CD14-positive monocyte (primary cell): ENCODE data around the gene SLC16A11. TPM values are rescaled to one million over a fixed set of nuclear protein-coding genes. Genes with fewer than 3 reads are reported as not detected.
"Not testable (repeated sequence)": the region's sequence is repeated elsewhere in the genome, so short reads cannot be mapped to it uniquely, and the experiment has no call there.

ENCODE experiments used
- DNase-seq, 3 donors: peaks; one replicate each; pipeline ENCODE4 v3.0.0-alpha.2; 2011 to 2022
- H2AFZ ChIP-seq: 2 replicates; pipeline ENCODE4 v1.6.0; 2012; ENCODE audit warnings: mild to moderate bottlenecking, low read depth, low read length, inconsistent platforms; ENCODE audit not compliant: insufficient read depth, poor library complexity, severe bottlenecking
- H3K27ac ChIP-seq, 2 donors: 1 replicate in 1 of 2; 2 replicates in 1 of 2; pipeline ENCODE4 v1.5.1; 2012 to 2013; ENCODE audit warnings: low read length in 2 of 2, control low read depth in 1 of 2, inconsistent platforms in 1 of 2, low read depth in 1 of 2, mild to moderate bottlenecking in 1 of 2
- H3K27me3 ChIP-seq, 2 donors: one replicate each; pipeline versions ENCODE4 v1.6.0 to v1.6.1; 2011 to 2013; ENCODE audit warnings: low read length in 2 of 2; ENCODE audit not compliant: control insufficient read depth in 2 of 2, insufficient read depth in 2 of 2
- H3K36me3 ChIP-seq, 2 donors: replicated peaks in 1 of 2; 1 replicate in 1 of 2; 2 replicates in 1 of 2; pipeline versions ENCODE4 v1.5.1 to v1.6.1; 2012 to 2013; ENCODE audit warnings: low read length in 2 of 2, control low read depth in 1 of 2, inconsistent platforms in 1 of 2, mild to moderate bottlenecking in 1 of 2; ENCODE audit not compliant: insufficient read depth in 2 of 2, control insufficient read depth in 1 of 2
- H3K4me1 ChIP-seq, 2 donors: 1 replicate in 1 of 2; 2 replicates in 1 of 2; pipeline versions ENCODE4 v1.5.1 to v1.6.1; 2012 to 2013; ENCODE audit warnings: low read length in 2 of 2, control low read depth in 1 of 2, inconsistent platforms in 1 of 2, mild to moderate bottlenecking in 1 of 2, moderate library complexity in 1 of 2; ENCODE audit not compliant: insufficient read depth in 2 of 2, control insufficient read depth in 1 of 2
- H3K4me2 ChIP-seq: replicated peaks from 2 replicates; pipeline ENCODE3; 2012; ENCODE audit warnings: low read length, moderate library complexity, mild to moderate bottlenecking; ENCODE audit not compliant: poor library complexity, severe bottlenecking; ENCODE audit errors: extremely low read depth
- H3K4me3 ChIP-seq, 3 experiments: fragments of 200-600 bp in 1 of 3; sonication (generic) in 1 of 3; replicated peaks in 1 of 3; 1 replicate in 2 of 3; 2 replicates in 1 of 3; pipeline ENCODE4 v1.5.1; 2011 to 2013; ENCODE audit warnings: low read length in 3 of 3, mild to moderate bottlenecking in 3 of 3, control low read depth in 2 of 3, low read depth in 2 of 3, inconsistent platforms in 1 of 3, moderate library complexity in 1 of 3
- H3K79me2 ChIP-seq: 2 replicates; pipeline ENCODE4 v1.6.0; 2012; ENCODE audit warnings: mild to moderate bottlenecking, control low read depth, inconsistent platforms, low read length, moderate library complexity; ENCODE audit not compliant: insufficient read depth
- H3K9ac ChIP-seq: 2 replicates; pipeline ENCODE4 v1.6.0; 2017; ENCODE audit warnings: low read length, mild to moderate bottlenecking; ENCODE audit not compliant: insufficient read depth, poor library complexity, severe bottlenecking
- H3K9me3 ChIP-seq, 2 donors: replicated peaks in 1 of 2; 1 replicate in 1 of 2; 2 replicates in 1 of 2; pipeline versions ENCODE4 v1.5.1 to v1.6.1; 2012 to 2013; ENCODE audit warnings: low read length in 2 of 2, control low read depth in 1 of 2; ENCODE audit not compliant: control insufficient read depth in 1 of 2, insufficient read depth in 1 of 2
- H4K20me1 ChIP-seq: 2 replicates; pipeline ENCODE4 v1.6.0; 2012; ENCODE audit warnings: mild to moderate bottlenecking, low read length, control low read depth, moderate library complexity; ENCODE audit not compliant: insufficient read depth
- H3K27ac Mint-ChIP-seq, 7 donors: one replicate each; pipeline ENCODE4 v1.8.0; 2020; ENCODE audit warnings: mild to moderate bottlenecking in 7 of 7, mixed read lengths in 7 of 7, moderate library complexity in 6 of 7, inconsistent platforms in 2 of 7
- H3K27me3 Mint-ChIP-seq, 3 donors: one replicate each; pipeline ENCODE4 v1.8.0; 2021 to 2022; ENCODE audit warnings: low read depth in 3 of 3, mild to moderate bottlenecking in 3 of 3, mixed read lengths in 3 of 3, moderate library complexity in 3 of 3, inconsistent platforms in 1 of 3
- H3K36me3 Mint-ChIP-seq, 2 donors: one replicate each; pipeline ENCODE4 v1.8.0; 2020; ENCODE audit warnings: mixed read lengths in 2 of 2, inconsistent platforms in 1 of 2, mild to moderate bottlenecking in 1 of 2
- H3K4me1 Mint-ChIP-seq: one replicate; pipeline ENCODE4 v1.8.0; 2020; ENCODE audit warnings: mild to moderate bottlenecking, mixed read lengths
- H3K4me3 Mint-ChIP-seq, 2 donors: one replicate each; pipeline ENCODE4 v1.8.0; 2020; ENCODE audit warnings: mild to moderate bottlenecking in 2 of 2, mixed read lengths in 2 of 2, moderate library complexity in 1 of 2
- H3K9me3 Mint-ChIP-seq, 7 donors: one replicate each; pipeline ENCODE4 v1.8.0; 2020 to 2022; ENCODE audit warnings: mixed read lengths in 7 of 7, mild to moderate bottlenecking in 6 of 7, moderate library complexity in 6 of 7, inconsistent platforms in 2 of 7
- WGBS: methylation state at CpG from one replicate; pipeline ENCODE4 v1.1.5; 2013; ENCODE audit warnings: missing lambda C conversion rate; ENCODE audit not compliant: insufficient coverage; 5-methylcytosine and 5-hydroxymethylcytosine counted together
- intact Hi-C, 2 donors: fragments of 100-400 bp; cut with micrococcal nuclease; formaldehyde crosslinking; loops; one replicate each; pipeline versions ENCODE4 v1.15.0 to v1.15.1; 2023
- polyA plus RNA-seq, 3 donors: library from polyadenylated mRNA; depleted of rRNA in 1 of 3; unstranded in 2 of 3; stranded (reverse) in 1 of 3; fragments of 300-500 nt in 2 of 3; fragments of >200 nt in 1 of 3; fragmentation: Illumina TruSeq in 2 of 3; gene quantifications; 1 replicate in 2 of 3; 2 replicates in 1 of 3; pipeline ENCODE4 v1.2.3, GENCODE V29; 2012 to 2021
- TF ChIP-seq, protein P1 (sequence below): fragments of 200-600 bp; IDR thresholded peaks from one replicate; pipeline ENCODE4 v1.8.0; 2022; ENCODE audit warnings: antibody characterized with exemption, mild to moderate bottlenecking

SLC16A11 gene
- polyA plus RNA-seq, 3 donors, result not detected

- Mint-ChIP-seq H3K36me3 (peaks cover 0 to 4% of the 10 kb centered on the region in 2 donors), H3K9me3 (peaks cover 0 to 3% (median 0%) of the 10 kb centered on the region in 7 donors), H3K27me3 (peaks cover 3 to 10% (median 8%) of the 10 kb centered on the region in 3 donors), H3K4me1 (peaks cover 30% of the 10 kb centered on the region), H3K27ac (peak overlapping the region in 5 of 7 donors; percentile 1 to 68 (median 36)), H3K4me3 (no peak overlapping the region)
- Histone ChIP-seq H3K27ac (no peak overlapping the region), H3K9ac (no peak overlapping the region), H3K79me2 (no peaks in the 10 kb centered on the region), H2AFZ (no peak overlapping the region), H3K9me3 (no peaks in the 10 kb centered on the region), H4K20me1 (no peaks in the 10 kb centered on the region), H3K27me3 (no peaks in the 10 kb centered on the region), H3K36me3 (no peaks in the 10 kb centered on the region), H3K4me3 (no peak overlapping the region), H3K4me2 (no peak overlapping the region), H3K4me1 (peaks cover 17 to 27% of the 10 kb centered on the region in 2 donors)
- WGBS, result 80% methylated on average over 2 of the region's 7 CpGs
- intact Hi-C loops, result no loop called here
- DNase-seq, result peak in 1 of 3 donors; percentile 42
- TF ChIP-seq, protein P1, sequence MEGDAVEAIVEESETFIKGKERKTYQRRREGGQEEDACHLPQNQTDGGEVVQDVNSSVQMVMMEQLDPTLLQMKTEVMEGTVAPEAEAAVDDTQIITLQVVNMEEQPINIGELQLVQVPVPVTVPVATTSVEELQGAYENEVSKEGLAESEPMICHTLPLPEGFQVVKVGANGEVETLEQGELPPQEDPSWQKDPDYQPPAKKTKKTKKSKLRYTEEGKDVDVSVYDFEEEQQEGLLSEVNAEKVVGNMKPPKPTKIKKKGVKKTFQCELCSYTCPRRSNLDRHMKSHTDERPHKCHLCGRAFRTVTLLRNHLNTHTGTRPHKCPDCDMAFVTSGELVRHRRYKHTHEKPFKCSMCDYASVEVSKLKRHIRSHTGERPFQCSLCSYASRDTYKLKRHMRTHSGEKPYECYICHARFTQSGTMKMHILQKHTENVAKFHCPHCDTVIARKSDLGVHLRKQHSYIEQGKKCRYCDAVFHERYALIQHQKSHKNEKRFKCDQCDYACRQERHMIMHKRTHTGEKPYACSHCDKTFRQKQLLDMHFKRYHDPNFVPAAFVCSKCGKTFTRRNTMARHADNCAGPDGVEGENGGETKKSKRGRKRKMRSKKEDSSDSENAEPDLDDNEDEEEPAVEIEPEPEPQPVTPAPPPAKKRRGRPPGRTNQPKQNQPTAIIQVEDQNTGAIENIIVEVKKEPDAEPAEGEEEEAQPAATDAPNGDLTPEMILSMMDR, result no peak
Observed at GRCh38 chr17:7058831-7059447, 15.0 kb upstream of the SLC16A11 start.

DNA sequence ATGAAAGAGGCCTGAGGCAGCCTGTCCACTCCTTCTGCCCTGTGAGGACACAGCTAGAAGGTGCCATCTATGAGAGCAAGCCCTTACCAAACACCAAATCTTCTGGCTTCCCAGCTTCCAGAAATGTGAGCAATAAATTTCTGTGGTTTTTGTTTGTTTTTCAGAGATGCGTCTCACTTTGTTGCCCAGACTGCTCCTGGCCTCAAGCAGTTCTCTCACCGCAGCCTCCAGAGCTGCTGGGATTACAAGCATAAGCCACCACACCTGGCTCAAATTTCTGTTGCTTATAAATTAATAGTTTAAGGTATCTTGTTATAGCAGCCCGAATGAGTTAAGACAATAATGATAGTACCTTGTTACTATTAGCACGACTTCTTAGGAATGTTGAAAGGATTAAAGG, 12.5 kb upstream of the SLC16A11 start:
- Mint-ChIP-seq H3K4me1 (peaks cover 37% of the 10 kb centered on the region), H3K27me3 (peaks cover 0 to 5% (median 4%) of the 10 kb centered on the region in 3 donors), H3K9me3 (no peaks in the 10 kb centered on the region), H3K4me3 (no peak overlapping the region), H3K36me3 (peaks cover 0 to 2% of the 10 kb centered on the region in 2 donors), H3K27ac (no peak overlapping the region)
- TF ChIP-seq, protein P1, result no peak
- DNase-seq, result no peak
- 100% methylated on average over 2 of the region's 4 CpGs for WGBS
- no peak overlapping the region for H3K27ac ChIP-seq
- no peaks in the 10 kb centered on the region for H3K9me3 ChIP-seq
- no peak overlapping the region for H3K9ac ChIP-seq
- H4K20me1 ChIP-seq, result no peaks in the 10 kb centered on the region
- H3K4me3 ChIP-seq, result no peak overlapping the region
- H3K79me2 ChIP-seq, result no peaks in the 10 kb centered on the region
- intact Hi-C loops, result no loop called here
- H3K4me1 ChIP-seq, result peaks cover 22 to 38% of the 10 kb centered on the region in 2 donors
- H3K4me2 ChIP-seq, result no peak overlapping the region
- H2AFZ ChIP-seq, result no peak overlapping the region
- no peaks in the 10 kb centered on the region for H3K27me3 ChIP-seq
- no peaks in the 10 kb centered on the region for H3K36me3 ChIP-seq

GRCh38 chr17:7050583-7050982, 6.7 kb upstream of the SLC16A11 start:
- not testable (repeated sequence) for H3K9me3 ChIP-seq, H3K9me3 Mint-ChIP-seq, H3K4me3 Mint-ChIP-seq, H3K27me3 ChIP-seq, H3K27ac ChIP-seq, H4K20me1 ChIP-seq, DNase-seq, H3K27me3 Mint-ChIP-seq, H3K4me3 ChIP-seq, H3K36me3 ChIP-seq, H3K36me3 Mint-ChIP-seq, H3K27ac Mint-ChIP-seq, H3K4me2 ChIP-seq, H3K9ac ChIP-seq, H3K79me2 ChIP-seq, H2AFZ ChIP-seq
- intact Hi-C loops, result loop anchor here in 1 of 2 donors (5.0 kb wide), 1 partner anchor 47 kb away; no protein-coding TSS in a partner anchor
- H3K4me1 ChIP-seq, result peaks cover 30 to 47% of the 10 kb centered on the region in 2 donors
- H3K4me1 Mint-ChIP-seq, result peaks cover 37% of the 10 kb centered on the region
- whole genome bisulfite sequencing, result 89% methylated on average over 6 of the region's 9 CpGs
